ENCODE measurements around the gene PXDC1.

DNA sequence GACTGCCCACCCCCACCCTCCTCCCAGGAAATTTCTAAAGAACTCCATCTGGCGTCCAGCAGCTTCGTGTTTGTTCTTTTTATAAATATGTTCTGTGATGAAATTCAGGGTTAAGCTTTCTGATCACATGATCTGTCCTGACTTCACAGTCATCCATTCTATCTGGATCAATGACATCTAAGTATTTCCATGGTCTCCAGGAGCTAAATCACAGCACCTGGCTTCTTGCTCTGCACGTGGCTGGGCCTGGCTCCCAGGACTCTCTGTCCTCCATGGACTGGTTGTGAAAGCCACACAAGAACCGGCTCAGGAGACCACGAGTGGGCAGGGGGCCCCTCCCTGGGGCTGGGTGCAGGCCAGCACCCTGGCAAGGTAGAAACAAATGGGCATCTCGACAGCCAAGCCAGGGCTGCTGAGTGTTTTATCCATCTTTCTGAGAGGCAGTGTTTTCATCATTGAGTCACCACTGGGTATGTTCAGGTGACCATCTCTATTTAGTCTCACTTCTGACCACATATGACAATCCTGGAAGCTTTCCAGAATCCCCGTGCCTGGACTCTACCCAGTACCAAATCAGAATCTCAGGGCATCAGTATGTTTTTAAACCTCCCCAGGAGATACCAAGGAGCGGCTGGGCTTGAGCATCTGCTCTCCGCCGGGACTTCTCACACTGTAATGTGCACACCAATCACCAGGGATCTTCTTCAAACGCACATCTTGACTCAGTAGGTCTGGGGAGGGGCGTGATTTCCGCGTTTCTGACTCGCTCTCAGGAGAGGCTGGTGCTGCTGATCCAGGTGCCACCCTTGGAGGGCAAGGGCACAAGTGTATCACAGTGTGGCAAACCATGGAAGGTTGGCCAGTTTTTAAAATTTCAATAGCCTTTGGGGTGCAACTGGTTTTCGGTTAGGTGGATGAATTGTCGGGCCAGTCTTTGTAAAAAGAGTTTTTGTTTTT lies 31.6 kb upstream of the PXDC1 start:
- TF ChIP-seq POLR2A (IDR thresholded peaks at IDR 0.05), result no peak
- TF ChIP-seq, protein P1, sequence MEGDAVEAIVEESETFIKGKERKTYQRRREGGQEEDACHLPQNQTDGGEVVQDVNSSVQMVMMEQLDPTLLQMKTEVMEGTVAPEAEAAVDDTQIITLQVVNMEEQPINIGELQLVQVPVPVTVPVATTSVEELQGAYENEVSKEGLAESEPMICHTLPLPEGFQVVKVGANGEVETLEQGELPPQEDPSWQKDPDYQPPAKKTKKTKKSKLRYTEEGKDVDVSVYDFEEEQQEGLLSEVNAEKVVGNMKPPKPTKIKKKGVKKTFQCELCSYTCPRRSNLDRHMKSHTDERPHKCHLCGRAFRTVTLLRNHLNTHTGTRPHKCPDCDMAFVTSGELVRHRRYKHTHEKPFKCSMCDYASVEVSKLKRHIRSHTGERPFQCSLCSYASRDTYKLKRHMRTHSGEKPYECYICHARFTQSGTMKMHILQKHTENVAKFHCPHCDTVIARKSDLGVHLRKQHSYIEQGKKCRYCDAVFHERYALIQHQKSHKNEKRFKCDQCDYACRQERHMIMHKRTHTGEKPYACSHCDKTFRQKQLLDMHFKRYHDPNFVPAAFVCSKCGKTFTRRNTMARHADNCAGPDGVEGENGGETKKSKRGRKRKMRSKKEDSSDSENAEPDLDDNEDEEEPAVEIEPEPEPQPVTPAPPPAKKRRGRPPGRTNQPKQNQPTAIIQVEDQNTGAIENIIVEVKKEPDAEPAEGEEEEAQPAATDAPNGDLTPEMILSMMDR (IDR thresholded peaks at IDR 0.05), result no peak

All from adrenal gland (tissue), 5 donors.